Endothelial cell of umbilical vein (primary cell): ENCODE results near the gene RPL5. TPM values are rescaled to one million over a fixed set of nuclear protein-coding genes. Genes with fewer than 3 reads are reported as not detected.
A peak's percentile ranks its signal among the peaks of the same experiment; 100 is the strongest.

ENCODE experiments used
- BruUV-seq: library from RNA; stranded (reverse); fragments of 400-500 nt; replicated peaks from 2 replicates; lab custom pipeline; 2021; lab: Mats Ljungman, UMichigan
- CTCF ChIA-PET: fragments of 300-600, 350-600 bp; sonication (Branson Sonifier 250); formaldehyde crosslinking; loops from one replicate; lab custom pipeline; 2021; ENCODE audit warnings: antibody characterized with exemption, inconsistent platforms; lab: Charles Lee
- POLR2A ChIA-PET: fragments of 300-600, 350-600 bp; sonication (Branson Sonifier 250); formaldehyde crosslinking; loops from one replicate; lab custom pipeline; 2021; ENCODE audit warnings: antibody characterized with exemption, inconsistent platforms; lab: Charles Lee
- DNase-seq: peaks from one replicate; pipeline ENCODE4 v3.0.0-alpha.2; 2011; ENCODE audit warnings: low read depth, low spot score
- FAIRE-seq: peaks from 2 replicates; lab custom pipeline; 2011; peaks lifted over from hg19 to GRCh38; lab: Jason Lieb, UNC
- H2AFZ ChIP-seq: 2 replicates; pipeline ENCODE4 v1.6.0; 2012; ENCODE audit warnings: low read depth, low read length, control low read depth, inconsistent platforms
- H3K27ac ChIP-seq: 2 replicates; pipeline ENCODE4 v1.5.1; 2011; ENCODE audit warnings: low read depth, mild to moderate bottlenecking, control low read depth, low read length, moderate library complexity; ENCODE audit not compliant: insufficient read depth
- H3K27me3 ChIP-seq, 2 experiments: 2 replicates each; pipeline versions ENCODE4 v1.6.0 to v1.6.1; 2011; ENCODE audit warnings: low read length in 2 of 2, mixed read lengths in 1 of 2; ENCODE audit not compliant: control insufficient read depth in 2 of 2, insufficient read depth in 2 of 2
- H3K36me3 ChIP-seq, 2 experiments: 2 replicates in 1 of 2; 3 replicates in 1 of 2; pipeline ENCODE4 v1.5.1; 2011; ENCODE audit warnings: low read length in 2 of 2, mild to moderate bottlenecking in 1 of 2, moderate library complexity in 1 of 2; ENCODE audit not compliant: control insufficient read depth in 2 of 2, insufficient read depth in 2 of 2; ENCODE audit errors: extremely low read depth in 1 of 2
- H3K4me1 ChIP-seq: 3 replicates; pipeline ENCODE4 v1.5.1; 2011; ENCODE audit warnings: mild to moderate bottlenecking, low read length; ENCODE audit not compliant: control insufficient read depth, insufficient read depth; ENCODE audit errors: extremely low read depth
- H3K4me2 ChIP-seq: 2 replicates; pipeline ENCODE4 v1.6.1; 2011; ENCODE audit warnings: low read length, control low read depth, mixed read lengths; ENCODE audit not compliant: insufficient read depth
- H3K4me3 ChIP-seq, 3 experiments: fragments of 200-600 bp in 1 of 3; sonication (generic), shearing (Covaris generic) in 1 of 3; replicated peaks in 1 of 3; 2 replicates each; pipeline ENCODE4 v1.5.1; 2011 to 2016; ENCODE audit warnings: control low read depth in 3 of 3, low read length in 3 of 3, mild to moderate bottlenecking in 2 of 3, inconsistent platforms in 1 of 3, low read depth in 1 of 3, moderate library complexity in 1 of 3; ENCODE audit not compliant: insufficient read depth in 1 of 3
- H3K79me2 ChIP-seq: 2 replicates; pipeline ENCODE4 v1.6.0; 2012; ENCODE audit warnings: low read length, inconsistent platforms; ENCODE audit not compliant: control insufficient read depth, insufficient read depth
- H3K9ac ChIP-seq: replicated peaks from 2 replicates; pipeline ENCODE3; 2011; ENCODE audit warnings: low read length, control low read depth; ENCODE audit not compliant: insufficient read depth; ENCODE audit errors: extremely low read depth
- H3K9me1 ChIP-seq: replicated peaks from 3 replicates; pipeline ENCODE4 v1.6.0; 2011; ENCODE audit warnings: mild to moderate bottlenecking, low read length; ENCODE audit not compliant: control insufficient read depth, insufficient read depth; ENCODE audit errors: extremely low read depth
- H3K9me3 ChIP-seq: replicated peaks from 2 replicates; pipeline ENCODE4 v1.5.1; 2012; ENCODE audit warnings: low read length, inconsistent platforms; ENCODE audit not compliant: control insufficient read depth, insufficient read depth
- H4K20me1 ChIP-seq: replicated peaks from 2 replicates; pipeline ENCODE3; 2011; ENCODE audit warnings: mild to moderate bottlenecking, low read length; ENCODE audit not compliant: control insufficient read depth, insufficient read depth; ENCODE audit errors: extremely low read depth
- EZH2 ChIP-seq: IDR thresholded peaks from 2 replicates; pipeline ENCODE4 v1.6.1; 2012; ENCODE audit warnings: borderline replicate concordance, low read depth, mild to moderate bottlenecking, moderate library complexity, low read length, inconsistent platforms; ENCODE audit not compliant: severe bottlenecking
- FOS ChIP-seq: IDR thresholded peaks from 2 replicates; pipeline ENCODE4 v1.6.1; 2011; ENCODE audit warnings: mild to moderate bottlenecking, low read length, moderate library complexity, borderline replicate concordance; ENCODE audit not compliant: insufficient read depth
- GATA2 ChIP-seq: IDR thresholded peaks from 2 replicates; pipeline ENCODE4 v1.7.0; 2011; ENCODE audit warnings: low read depth, mild to moderate bottlenecking, moderate library complexity, mixed read lengths, low read length; ENCODE audit not compliant: insufficient read length, insufficient read depth
- JUN ChIP-seq: IDR thresholded peaks from 2 replicates; pipeline ENCODE4 v1.6.1; 2011; ENCODE audit warnings: borderline replicate concordance, low read depth; ENCODE audit not compliant: insufficient read length, insufficient read depth
- MYC ChIP-seq: IDR thresholded peaks from one replicate; pipeline ENCODE4 v1.6.1; 2011; ENCODE audit warnings: mild to moderate bottlenecking, low read depth, low read length
- POLR2A ChIP-seq: IDR thresholded peaks from 2 replicates; pipeline ENCODE4 v1.6.1; 2012; ENCODE audit warnings: low read depth, mild to moderate bottlenecking, control low read depth, low read length
- POLR2AphosphoS5 ChIP-seq: IDR thresholded peaks from 2 replicates; pipeline ENCODE4 v1.6.1; 2012; ENCODE audit warnings: low read depth, mild to moderate bottlenecking, control low read depth, low read length, moderate library complexity; ENCODE audit not compliant: insufficient read depth
- dilution Hi-C: fragments of 300-500 bp; cut with MboI; formaldehyde crosslinking; loops from one replicate; pipeline ENCODE4 v1.15.0; 2019; ENCODE audit warnings: low sequenced_read_pairs; ENCODE audit not compliant: extremely low pct_ligation_motif_present
- intact Hi-C: fragments of 100-400 bp; cut with micrococcal nuclease; formaldehyde crosslinking; loops from one replicate; pipeline ENCODE4 v1.10.0; 2022
- polyA plus RNA-seq, 4 experiments: library from polyadenylated mRNA; depleted of rRNA in 3 of 4; stranded (reverse) in 3 of 4; unstranded in 1 of 4; fragments of >200 nt; gene quantifications; 2 replicates each; pipeline versions ENCODE4 v1.2.1 to v1.2.3, GENCODE V29; 2011 to 2012; ENCODE audit warnings: missing spikeins in 1 of 4
- total RNA-seq: library from RNA; stranded (reverse); gene quantifications from 2 replicates; pipeline ENCODE4 v1.2.3, GENCODE V29; 2021
- TF ChIP-seq, protein P1 (sequence below): IDR thresholded peaks from 2 replicates; pipeline ENCODE4 v1.6.1; 2011; ENCODE audit not compliant: insufficient read depth, insufficient read length
- TF ChIP-seq, protein P2 (sequence below), 2 donors: IDR thresholded peaks; 1 replicate in 1 of 2; 2 replicates in 1 of 2; pipeline ENCODE4 v1.5.1; 2011; ENCODE audit warnings: low read length in 2 of 2, mild to moderate bottlenecking in 2 of 2, moderate library complexity in 2 of 2, control low read depth in 1 of 2, inconsistent platforms in 1 of 2, low read depth in 1 of 2; ENCODE audit not compliant: insufficient read depth in 1 of 2; ENCODE audit errors: extremely low read depth in 1 of 2

The RPL5 gene
- total and polyA plus RNA-seq, 2 donors (not counting 3 experiments of a cell fraction or from before 2014, with no cell fraction given) = 1,109 to 1,237 TPM

DNA sequence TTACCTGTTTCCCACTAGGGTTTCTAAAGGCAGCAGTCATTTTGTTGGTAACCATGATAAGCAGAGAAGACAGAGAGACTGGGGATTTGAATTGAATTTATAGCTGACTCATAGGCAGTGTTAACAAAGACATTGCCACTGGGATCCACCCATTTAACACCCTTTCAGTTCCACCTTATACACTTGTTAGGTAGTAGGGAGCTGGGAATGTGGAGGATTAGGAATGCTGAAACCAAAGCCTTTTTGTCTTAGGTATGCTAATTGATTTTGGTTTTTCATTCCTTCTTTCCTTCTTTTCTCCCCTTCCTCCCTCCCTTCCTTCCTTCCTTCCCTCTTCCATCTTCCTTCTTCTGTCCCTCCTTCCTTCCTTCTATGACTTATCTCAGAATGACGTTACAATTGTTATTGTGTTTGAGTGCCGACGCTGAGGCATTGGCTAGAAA is 39.5 kb upstream of the RPL5 start:
- Histone ChIP-seq H3K9ac (peak overlapping the region; percentile 24), H3K36me3 (no peaks in the 10 kb centered on the region), H3K9me3 (no peaks in the 10 kb centered on the region), H3K79me2 (no peaks in the 10 kb centered on the region), H3K9me1 (no peaks in the 10 kb centered on the region), H3K4me1 (peaks cover 14% of the 10 kb centered on the region), H4K20me1 (no peaks in the 10 kb centered on the region), H3K4me3 (peak overlapping the region in 1 of 3 experiments; percentile 19), H3K27ac (peak overlapping the region; percentile 42), H3K4me2 (peak overlapping the region; percentile 75), H3K27me3 (no peaks in the 10 kb centered on the region), H2AFZ (peak overlapping the region; percentile 97)
- ChIA-PET POLR2A (interaction anchor here (1.5 kb wide), 1 partner anchor 12 kb away, joined by 3 read pairs; no protein-coding TSS in a partner anchor), CTCF (interaction anchor here (0.9 to 3.4 kb wide), 6 partner anchors 12 to 482 kb away, joined by 3 to 20 read pairs (median 6); partner anchors contain the start of gene RPL5)
- no TSS peak for BruUV-seq
- intact Hi-C loops (no loop called here), dilution Hi-C loops (no loop called here)
- FAIRE-seq = peak; percentile 58
- TF ChIP-seq FOS = peak; percentile 60
- peak; percentile 20 for TF ChIP-seq JUN
- no peak for TF ChIP-seq MYC
- no peak for TF ChIP-seq GATA2
- TF ChIP-seq POLR2A = no peak
- TF ChIP-seq, protein P1, sequence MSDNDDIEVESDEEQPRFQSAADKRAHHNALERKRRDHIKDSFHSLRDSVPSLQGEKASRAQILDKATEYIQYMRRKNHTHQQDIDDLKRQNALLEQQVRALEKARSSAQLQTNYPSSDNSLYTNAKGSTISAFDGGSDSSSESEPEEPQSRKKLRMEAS = no peak
- TF ChIP-seq EZH2 = no peak
- DNase-seq = peak; percentile 75

DNA sequence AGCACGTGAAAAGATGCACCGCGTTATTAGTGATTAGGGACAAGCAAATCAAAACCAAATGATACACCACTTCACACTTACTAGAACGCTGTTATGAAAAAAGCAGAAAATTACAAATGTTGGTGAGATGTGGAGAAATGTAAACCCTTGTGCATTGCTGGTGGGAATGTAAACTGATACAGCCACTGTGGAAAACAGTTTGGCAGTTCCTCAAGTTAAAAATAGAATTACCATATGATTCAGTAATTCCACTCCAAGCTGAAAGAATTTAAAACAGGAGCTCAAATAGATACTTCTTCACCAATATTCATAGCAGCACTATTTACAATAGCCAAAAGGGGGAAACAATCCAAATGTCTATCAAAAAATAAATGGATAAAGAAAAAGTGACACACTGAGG is 36.7 kb upstream of the RPL5 start:
- H3K36me3 ChIP-seq = no peaks in the 10 kb centered on the region
- BruUV-seq = no TSS peak
- H3K9ac ChIP-seq = no peak overlapping the region
- H3K4me3 ChIP-seq = no peak overlapping the region
- intact Hi-C loops (no loop called here), dilution Hi-C loops (no loop called here)
- no peak for TF ChIP-seq JUN
- TF ChIP-seq, protein P2, sequence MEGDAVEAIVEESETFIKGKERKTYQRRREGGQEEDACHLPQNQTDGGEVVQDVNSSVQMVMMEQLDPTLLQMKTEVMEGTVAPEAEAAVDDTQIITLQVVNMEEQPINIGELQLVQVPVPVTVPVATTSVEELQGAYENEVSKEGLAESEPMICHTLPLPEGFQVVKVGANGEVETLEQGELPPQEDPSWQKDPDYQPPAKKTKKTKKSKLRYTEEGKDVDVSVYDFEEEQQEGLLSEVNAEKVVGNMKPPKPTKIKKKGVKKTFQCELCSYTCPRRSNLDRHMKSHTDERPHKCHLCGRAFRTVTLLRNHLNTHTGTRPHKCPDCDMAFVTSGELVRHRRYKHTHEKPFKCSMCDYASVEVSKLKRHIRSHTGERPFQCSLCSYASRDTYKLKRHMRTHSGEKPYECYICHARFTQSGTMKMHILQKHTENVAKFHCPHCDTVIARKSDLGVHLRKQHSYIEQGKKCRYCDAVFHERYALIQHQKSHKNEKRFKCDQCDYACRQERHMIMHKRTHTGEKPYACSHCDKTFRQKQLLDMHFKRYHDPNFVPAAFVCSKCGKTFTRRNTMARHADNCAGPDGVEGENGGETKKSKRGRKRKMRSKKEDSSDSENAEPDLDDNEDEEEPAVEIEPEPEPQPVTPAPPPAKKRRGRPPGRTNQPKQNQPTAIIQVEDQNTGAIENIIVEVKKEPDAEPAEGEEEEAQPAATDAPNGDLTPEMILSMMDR (IDR thresholded peaks at IDR 0.05; ENCODE audit: extremely low read depth in 1 of 2, insufficient read depth in 1 of 2, low read depth in 1 of 2, low read length in 2 of 2) = no peak
- no peak for TF ChIP-seq POLR2AphosphoS5
- no peak for TF ChIP-seq FOS
- no peak for TF ChIP-seq POLR2A
- TF ChIP-seq, protein P1 = no peak
- no peak for TF ChIP-seq GATA2
- no peak for TF ChIP-seq MYC
- TF ChIP-seq EZH2 = no peak
- no peak for DNase-seq
- no peaks in the 10 kb centered on the region for H3K79me2 ChIP-seq
- no peaks in the 10 kb centered on the region for H3K9me1 ChIP-seq
- CTCF ChIA-PET = interaction anchor here (1.6 to 2.1 kb wide), 5 partner anchors 9 to 46 kb away, joined by 5 to 8 read pairs (median 8); partner anchors contain the start of genes EVI5 and RPL5
- no peaks in the 10 kb centered on the region for H3K27me3 ChIP-seq
- FAIRE-seq = no peak
- POLR2A ChIA-PET = no interaction called here
- H3K4me2 ChIP-seq = no peak overlapping the region
- H2AFZ ChIP-seq = no peak overlapping the region
- H3K27ac ChIP-seq = no peak overlapping the region
- H3K4me1 ChIP-seq = peaks cover 14% of the 10 kb centered on the region
- H4K20me1 ChIP-seq = no peaks in the 10 kb centered on the region
- H3K9me3 ChIP-seq = no peaks in the 10 kb centered on the region
